ENCODE results near the gene RBP3. TPM values are rescaled to one million over a fixed set of nuclear protein-coding genes. Genes with fewer than 3 reads are reported as not detected.
A peak's percentile ranks its signal among the peaks of the same experiment; 100 is the strongest.

Gene RBP3
- total and polyA plus RNA-seq, 10 donors = not detected

- Histone ChIP-seq H3K4me3 (no peak overlapping the region), H3K9me3 (no peaks in the 10 kb centered on the region), H3K4me1 (peaks cover 0 to 27% (median 10%) of the 10 kb centered on the region in 6 donors), H3K27ac (no peak overlapping the region), H3K27me3 (replicated peaks in 1 of 7) (peaks cover 0 to 43% (median 0%) of the 10 kb centered on the region in 7 donors), H3K36me3 (no peaks in the 10 kb centered on the region)
- TF ChIP-seq POLR2AphosphoS5 (IDR thresholded peaks at IDR 0.05) (no peak), POLR2A (IDR thresholded peaks at IDR 0.05) (no peak)
- TF ChIP-seq, protein P1, sequence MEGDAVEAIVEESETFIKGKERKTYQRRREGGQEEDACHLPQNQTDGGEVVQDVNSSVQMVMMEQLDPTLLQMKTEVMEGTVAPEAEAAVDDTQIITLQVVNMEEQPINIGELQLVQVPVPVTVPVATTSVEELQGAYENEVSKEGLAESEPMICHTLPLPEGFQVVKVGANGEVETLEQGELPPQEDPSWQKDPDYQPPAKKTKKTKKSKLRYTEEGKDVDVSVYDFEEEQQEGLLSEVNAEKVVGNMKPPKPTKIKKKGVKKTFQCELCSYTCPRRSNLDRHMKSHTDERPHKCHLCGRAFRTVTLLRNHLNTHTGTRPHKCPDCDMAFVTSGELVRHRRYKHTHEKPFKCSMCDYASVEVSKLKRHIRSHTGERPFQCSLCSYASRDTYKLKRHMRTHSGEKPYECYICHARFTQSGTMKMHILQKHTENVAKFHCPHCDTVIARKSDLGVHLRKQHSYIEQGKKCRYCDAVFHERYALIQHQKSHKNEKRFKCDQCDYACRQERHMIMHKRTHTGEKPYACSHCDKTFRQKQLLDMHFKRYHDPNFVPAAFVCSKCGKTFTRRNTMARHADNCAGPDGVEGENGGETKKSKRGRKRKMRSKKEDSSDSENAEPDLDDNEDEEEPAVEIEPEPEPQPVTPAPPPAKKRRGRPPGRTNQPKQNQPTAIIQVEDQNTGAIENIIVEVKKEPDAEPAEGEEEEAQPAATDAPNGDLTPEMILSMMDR (IDR thresholded peaks at IDR 0.05 in 8 of 11, conservative IDR thresholded peaks at IDR 0.05 in 3 of 11) = peak in 4 of 11 experiments; percentile 6 to 35 (median 12)
- intact Hi-C loops (cut with DNase I; ENCODE audit: low total_unique reads) = no loop called here
- no peak for DNase-seq
- 86 to 88% (median 86%) methylated on average over 34 of the region's 34 CpGs for WGBS, 5 donors
These were observed 38.6 kb upstream of the RBP3 start for GRCh38 chr10:47309408-47310089.

GRCh38 chr10:47310090-47310505 is 38.1 kb upstream of the RBP3 start:
- TF ChIP-seq, protein P1 (IDR thresholded peaks at IDR 0.05 in 8 of 11, conservative IDR thresholded peaks at IDR 0.05 in 3 of 11) = no peak
- no peak for TF ChIP-seq POLR2AphosphoS5 (IDR thresholded peaks at IDR 0.05)
- H3K27me3 ChIP-seq (replicated peaks in 1 of 7) = peaks cover 0 to 41% (median 0%) of the 10 kb centered on the region in 7 donors
- no peak overlapping the region for H3K4me3 ChIP-seq
- no peaks in the 10 kb centered on the region for H3K36me3 ChIP-seq
- 94 to 97% (median 96%) methylated on average over 34 to 37 of the region's 37 CpGs for WGBS, 5 donors
- intact Hi-C loops (cut with DNase I; ENCODE audit: low total_unique reads) = no loop called here
- no peak overlapping the region for H3K27ac ChIP-seq
- H3K4me1 ChIP-seq = peaks cover 0 to 27% (median 10%) of the 10 kb centered on the region in 6 donors
- H3K9me3 ChIP-seq = no peaks in the 10 kb centered on the region
- peak; percentile 73 for DNase-seq

- H3K9me3 ChIP-seq = no peaks in the 10 kb centered on the region
- peaks cover 0 to 25% (median 10%) of the 10 kb centered on the region in 6 donors for H3K4me1 ChIP-seq
- peak overlapping the region in 3 of 8 donors; percentile 1 to 40 (median 15) for H3K27ac ChIP-seq
- no peak overlapping the region for H3K4me3 ChIP-seq
- H3K27me3 ChIP-seq (replicated peaks in 1 of 7) = peaks cover 0 to 32% (median 0%) of the 10 kb centered on the region in 7 donors
- peak; percentile 83 for DNase-seq
- no peaks in the 10 kb centered on the region for H3K36me3 ChIP-seq
- WGBS, 5 donors = 54 to 61% (median 58%) methylated on average over 10 of the region's 10 CpGs
- intact Hi-C loops (cut with DNase I; ENCODE audit: low total_unique reads) = no loop called here
- TF ChIP-seq POLR2AphosphoS5 (IDR thresholded peaks at IDR 0.05) = peak in 1 of 3 donors; percentile 26
- TF ChIP-seq, protein P1 (IDR thresholded peaks at IDR 0.05 in 8 of 11, conservative IDR thresholded peaks at IDR 0.05 in 3 of 11) = no peak
These were observed 36.8 kb upstream of the RBP3 start for GRCh38 chr10:47311193-47311931.
